SU-DHL-6 (cell line): ENCODE data around the gene DVL1.

Experiments used
- EZH2phosphoT487 ChIP-seq: fragments of 200-600 bp; sonication (generic), shearing (Covaris generic); conservative IDR thresholded peaks from 2 replicates; pipeline ENCODE4 v1.6.1; 2018; ENCODE audit warnings: mild to moderate bottlenecking, antibody characterized with exemption, low read length, moderate library complexity, mixed read lengths
- TF ChIP-seq, protein P1 (sequence below): fragments of 200-600 bp; sonication (generic); IDR thresholded peaks from one replicate; pipeline ENCODE4 v1.5.1; 2017; ENCODE audit warnings: antibody characterized with exemption, mild to moderate bottlenecking, low read length, moderate library complexity; ENCODE audit not compliant: insufficient read depth, poor library complexity, severe bottlenecking

- TF ChIP-seq, protein P1, sequence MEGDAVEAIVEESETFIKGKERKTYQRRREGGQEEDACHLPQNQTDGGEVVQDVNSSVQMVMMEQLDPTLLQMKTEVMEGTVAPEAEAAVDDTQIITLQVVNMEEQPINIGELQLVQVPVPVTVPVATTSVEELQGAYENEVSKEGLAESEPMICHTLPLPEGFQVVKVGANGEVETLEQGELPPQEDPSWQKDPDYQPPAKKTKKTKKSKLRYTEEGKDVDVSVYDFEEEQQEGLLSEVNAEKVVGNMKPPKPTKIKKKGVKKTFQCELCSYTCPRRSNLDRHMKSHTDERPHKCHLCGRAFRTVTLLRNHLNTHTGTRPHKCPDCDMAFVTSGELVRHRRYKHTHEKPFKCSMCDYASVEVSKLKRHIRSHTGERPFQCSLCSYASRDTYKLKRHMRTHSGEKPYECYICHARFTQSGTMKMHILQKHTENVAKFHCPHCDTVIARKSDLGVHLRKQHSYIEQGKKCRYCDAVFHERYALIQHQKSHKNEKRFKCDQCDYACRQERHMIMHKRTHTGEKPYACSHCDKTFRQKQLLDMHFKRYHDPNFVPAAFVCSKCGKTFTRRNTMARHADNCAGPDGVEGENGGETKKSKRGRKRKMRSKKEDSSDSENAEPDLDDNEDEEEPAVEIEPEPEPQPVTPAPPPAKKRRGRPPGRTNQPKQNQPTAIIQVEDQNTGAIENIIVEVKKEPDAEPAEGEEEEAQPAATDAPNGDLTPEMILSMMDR, result no peak
- no peak for TF ChIP-seq EZH2phosphoT487
These were observed 7.6 kb downstream of the DVL1 start for GRCh38 chr1:1341549-1342021.
